Measurements from ENCODE around the gene NAPSA. TPM values are rescaled to one million over a fixed set of nuclear protein-coding genes. Genes with fewer than 3 reads are reported as not detected.

NAPSA gene
- total and polyA plus RNA-seq, 9 of the 15 experiments (the other 6 are each of a cell fraction or from before 2014, with no cell fraction given) = 0.25 to 1.9 (median 0.69) TPM

GRCh38 chr19:50368649-50369570, 3.5 kb upstream of the NAPSA start (continued):
- TF ChIP-seq HEY1 (CRISPR knock-in tag; IDR thresholded peaks at IDR 0.05; ENCODE audit: borderline replicate concordance) (no peak), ZNF586 (CRISPR knock-in tag; conservative IDR thresholded peaks at IDR 0.05) (no peak), SNIP1 (IDR thresholded peaks at IDR 0.05; ENCODE audit: low read depth) (no peak), ZNF311 (CRISPR knock-in tag; IDR thresholded peaks at IDR 0.05) (no peak), ZNF277 (CRISPR knock-in tag; IDR thresholded peaks at IDR 0.05; ENCODE audit: borderline replicate concordance) (no peak), POU5F1 (IDR thresholded peaks at IDR 0.05; ENCODE audit: borderline replicate concordance, low read depth, low read length, partially characterized antibody) (no peak), NONO (IDR thresholded peaks at IDR 0.05; ENCODE audit: low read depth in 2 of 2, low read length in 1 of 2) (no peak), NCOA6 (IDR thresholded peaks at IDR 0.05) (no peak), SAFB2 (IDR thresholded peaks at IDR 0.05; ENCODE audit: borderline replicate concordance, low read depth, low read length, severe bottlenecking) (no peak), ZNF143 (CRISPR knock-in tag; IDR thresholded peaks at IDR 0.05) (no peak), SNRNP70 (optimal IDR thresholded peaks at IDR 0.05; ENCODE audit: low read depth, low read length) (no peak), DPF2 (IDR thresholded peaks at IDR 0.05) (no peak), KAT7 (CRISPR knock-in tag; IDR thresholded peaks at IDR 0.05; ENCODE audit: borderline replicate concordance) (no peak; the same call in 1 of the 2 replicates), BRD9 (IDR thresholded peaks at IDR 0.05; ENCODE audit: low read depth, partially characterized antibody) (peak; percentile 96), PTRF (tag; IDR thresholded peaks at IDR 0.05) (no peak), ZBTB11 (CRISPR knock-in tag; IDR thresholded peaks at IDR 0.05) (0 out of 6 replicates have a peak, but pooled peaks of 1 of the 3 experiments have one; percentile 56), JUN (IDR thresholded peaks at IDR 0.05; ENCODE audit: borderline replicate concordance, low read depth, low read length) (no peak), JUN (CRISPR knock-in tag; IDR thresholded peaks at IDR 0.05; ENCODE audit: borderline replicate concordance) (no peak), ESRRA (IDR thresholded peaks at IDR 0.05; ENCODE audit: borderline replicate concordance, low read depth) (0 out of 2 replicates have a peak, but pooled peaks have one; percentile 32), HSF4 (CRISPR knock-in tag; IDR thresholded peaks at IDR 0.05; ENCODE audit: borderline replicate concordance) (no peak), HDAC3 (IDR thresholded peaks at IDR 0.05; ENCODE audit: borderline replicate concordance, partially characterized antibody) (no peak)

Data from K562 (cell line).